Measurements from ENCODE around the gene CNTN4.
"Not testable (repeated sequence)": the region's sequence is repeated elsewhere in the genome, so short reads cannot be mapped to it uniquely, and the experiment has no call there.

The CNTN4 gene

GRCh38 chr3:2810723-2811122 lies 712.1 kb downstream of the CNTN4 start:
- DNase-seq (ENCODE audit: low read depth): peak; percentile 4
- Histone ChIP-seq H3K27me3 (replicated peaks; ENCODE audit: control insufficient read depth, insufficient read depth, low read length) (no peaks in the 10 kb centered on the region), H3K4me3 (ENCODE audit: low read length) (no peak overlapping the region), H3K36me3 (ENCODE audit: control insufficient read depth, insufficient read depth, low read length, severe bottlenecking) (no peaks in the 10 kb centered on the region), H3K9me3 (ENCODE audit: control insufficient read depth, low read length) (no peaks in the 10 kb centered on the region), H3K9ac (ENCODE audit: low read length) (no peak overlapping the region), H3K4me1 (ENCODE audit: control insufficient read depth, insufficient read depth, low read length) (no peaks in the 10 kb centered on the region)

- Histone ChIP-seq H3K9ac (ENCODE audit: low read length) (no peak overlapping the region), H3K9me3 (ENCODE audit: control insufficient read depth, low read length) (no peaks in the 10 kb centered on the region), H3K4me1 (ENCODE audit: control insufficient read depth, insufficient read depth, low read length) (no peaks in the 10 kb centered on the region), H3K27me3 (replicated peaks; ENCODE audit: control insufficient read depth, insufficient read depth, low read length) (no peaks in the 10 kb centered on the region), H3K36me3 (ENCODE audit: control insufficient read depth, insufficient read depth, low read length, severe bottlenecking) (no peaks in the 10 kb centered on the region), H3K4me3 (ENCODE audit: low read length) (no peak overlapping the region)
- DNase-seq (ENCODE audit: low read depth): no peak
These were observed 720.9 kb downstream of the CNTN4 start for GRCh38 chr3:2819571-2819970.

- H3K9me3 ChIP-seq (ENCODE audit: control insufficient read depth, low read length); H3K27me3 ChIP-seq (replicated peaks; ENCODE audit: control insufficient read depth, insufficient read depth, low read length); H3K9ac ChIP-seq (ENCODE audit: low read length); DNase-seq (ENCODE audit: low read depth); H3K4me1 ChIP-seq (ENCODE audit: control insufficient read depth, insufficient read depth, low read length); H3K36me3 ChIP-seq (ENCODE audit: control insufficient read depth, insufficient read depth, low read length, severe bottlenecking); H3K4me3 ChIP-seq (ENCODE audit: low read length): not testable (repeated sequence)
These were observed 722.3 kb downstream of the CNTN4 start for GRCh38 chr3:2820982-2821381.

DNA sequence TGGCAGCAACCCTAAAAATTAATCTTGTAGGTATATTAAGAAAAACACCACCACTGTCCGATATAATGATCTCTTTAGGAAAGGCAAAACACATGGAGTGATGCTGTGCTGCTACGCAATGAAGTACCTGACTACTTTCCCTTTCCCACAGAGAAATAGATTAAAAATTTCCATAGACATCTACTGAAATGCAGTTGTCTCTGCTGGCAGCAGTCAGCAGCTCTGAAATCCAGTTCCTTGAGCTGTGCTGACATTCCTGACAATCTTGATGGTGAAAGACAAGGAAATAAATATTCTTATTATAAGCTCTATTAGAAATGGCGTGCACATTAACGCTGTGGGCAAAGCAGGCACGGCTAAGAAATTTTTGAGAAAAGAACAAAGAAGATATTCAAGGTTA lies 723.9 kb downstream of the CNTN4 start:
- Histone ChIP-seq H3K4me1 (ENCODE audit: control insufficient read depth, insufficient read depth, low read length) (no peaks in the 10 kb centered on the region), H3K4me3 (ENCODE audit: low read length) (no peak overlapping the region)

DNA sequence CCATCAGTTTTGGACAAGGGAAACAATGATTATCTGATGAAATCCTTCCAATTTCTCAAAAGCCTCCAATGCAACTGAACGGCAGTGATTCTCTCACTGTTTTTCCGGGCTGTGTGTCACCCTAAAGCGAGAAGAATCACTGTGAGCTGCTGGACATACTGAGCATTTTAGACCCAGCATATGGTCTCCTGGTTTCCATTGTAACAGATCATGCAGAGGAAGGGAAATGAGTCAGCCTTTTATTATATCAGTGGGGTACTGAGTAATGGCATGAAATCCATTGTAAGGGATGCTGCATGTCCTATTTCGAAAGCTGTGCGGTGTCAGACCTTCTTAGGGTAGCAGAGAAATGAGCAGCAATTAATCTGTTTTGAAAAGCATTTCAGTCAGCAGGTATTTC lies 724.4 kb downstream of the CNTN4 start:
- Histone ChIP-seq H3K9me3 (ENCODE audit: control insufficient read depth, low read length) (no peaks in the 10 kb centered on the region), H3K4me1 (ENCODE audit: control insufficient read depth, insufficient read depth, low read length) (no peaks in the 10 kb centered on the region), H3K4me3 (ENCODE audit: low read length) (no peak overlapping the region), H3K9ac (ENCODE audit: low read length) (no peak overlapping the region), H3K36me3 (ENCODE audit: control insufficient read depth, insufficient read depth, low read length, severe bottlenecking) (no peaks in the 10 kb centered on the region), H3K27me3 (replicated peaks; ENCODE audit: control insufficient read depth, insufficient read depth, low read length) (no peaks in the 10 kb centered on the region)
- DNase-seq (ENCODE audit: low read depth): no peak

More for the DNA sequence above, 723.9 kb downstream of the CNTN4 start:
- Histone ChIP-seq H3K27me3 (replicated peaks; ENCODE audit: control insufficient read depth, insufficient read depth, low read length) (no peaks in the 10 kb centered on the region), H3K9ac (ENCODE audit: low read length) (no peak overlapping the region), H3K36me3 (ENCODE audit: control insufficient read depth, insufficient read depth, low read length, severe bottlenecking) (no peaks in the 10 kb centered on the region), H3K9me3 (ENCODE audit: control insufficient read depth, low read length) (no peaks in the 10 kb centered on the region)
- DNase-seq (ENCODE audit: low read depth): no peak

DNA sequence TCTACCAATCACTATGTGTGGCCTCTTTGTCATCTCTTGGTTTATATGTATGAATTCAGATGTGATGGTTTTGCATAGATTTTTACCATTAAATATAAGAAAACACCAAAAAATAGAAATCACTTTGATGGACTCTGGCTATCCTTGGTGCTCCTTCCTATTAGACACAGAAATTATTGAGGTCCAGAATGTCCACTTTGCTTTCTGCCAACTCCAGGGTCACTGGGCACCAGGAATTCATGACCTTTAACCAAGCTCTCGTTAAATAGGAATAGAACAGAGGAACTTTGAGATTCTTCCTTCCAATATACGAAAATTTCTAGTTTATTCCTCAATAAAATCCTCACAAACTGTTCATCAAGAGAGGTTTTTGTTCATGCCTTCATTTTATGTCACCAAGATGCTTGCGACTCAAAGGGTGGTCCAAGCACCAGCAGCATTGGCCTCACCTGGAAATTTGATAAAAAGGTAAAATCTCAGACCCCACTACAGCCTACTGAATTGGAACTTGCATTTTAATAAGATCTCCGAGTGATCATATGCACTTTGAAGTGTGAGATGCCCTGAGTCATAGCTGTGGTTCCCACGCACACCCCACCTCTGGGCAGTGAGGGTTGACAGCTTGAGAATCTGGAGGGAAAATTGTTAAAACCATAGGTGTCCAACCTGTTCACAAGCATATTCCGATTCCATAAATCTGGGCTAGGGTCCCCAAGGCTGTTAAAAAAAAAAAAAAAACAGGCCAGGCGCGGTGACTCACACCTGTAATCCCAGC lies 725.0 kb downstream of the CNTN4 start:
- Histone ChIP-seq H3K9me3 (ENCODE audit: control insufficient read depth, low read length) (no peaks in the 10 kb centered on the region), H3K27me3 (replicated peaks; ENCODE audit: control insufficient read depth, insufficient read depth, low read length) (no peaks in the 10 kb centered on the region), H3K9ac (ENCODE audit: low read length) (no peak overlapping the region), H3K4me1 (ENCODE audit: control insufficient read depth, insufficient read depth, low read length) (no peaks in the 10 kb centered on the region), H3K36me3 (ENCODE audit: control insufficient read depth, insufficient read depth, low read length, severe bottlenecking) (no peaks in the 10 kb centered on the region), H3K4me3 (ENCODE audit: low read length) (no peak overlapping the region)
- DNase-seq (ENCODE audit: low read depth): no peak

- Histone ChIP-seq H3K36me3 (ENCODE audit: control insufficient read depth, insufficient read depth, low read length, severe bottlenecking) (no peaks in the 10 kb centered on the region), H3K9ac (ENCODE audit: low read length) (no peak overlapping the region), H3K4me1 (ENCODE audit: control insufficient read depth, insufficient read depth, low read length) (no peaks in the 10 kb centered on the region), H3K9me3 (ENCODE audit: control insufficient read depth, low read length) (no peaks in the 10 kb centered on the region), H3K27me3 (replicated peaks; ENCODE audit: control insufficient read depth, insufficient read depth, low read length) (no peaks in the 10 kb centered on the region), H3K4me3 (ENCODE audit: low read length) (no peak overlapping the region)
- DNase-seq (ENCODE audit: low read depth): no peak
These were observed 727.4 kb downstream of the CNTN4 start for GRCh38 chr3:2826036-2826435.

DNA sequence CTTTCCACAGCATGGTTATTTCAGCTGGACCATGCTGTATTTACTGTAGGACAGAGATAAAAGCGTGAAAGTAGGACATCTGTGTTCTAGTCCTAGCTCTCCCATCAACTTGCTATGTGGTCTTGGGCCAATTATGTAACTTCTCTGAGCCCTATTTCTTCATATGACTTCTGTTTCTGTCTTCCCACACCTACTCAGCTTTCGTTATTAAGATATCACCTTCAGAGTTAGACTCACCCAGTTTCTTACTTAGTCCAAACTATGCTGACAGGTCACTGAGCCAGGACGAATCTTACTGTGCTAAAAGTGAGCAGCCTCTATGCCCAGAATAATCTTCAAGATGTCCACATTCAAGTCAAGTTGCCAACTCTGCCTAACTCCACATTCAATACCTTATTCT lies 727.8 kb downstream of the CNTN4 start:
- H3K27me3 ChIP-seq (replicated peaks; ENCODE audit: control insufficient read depth, insufficient read depth, low read length): no peaks in the 10 kb centered on the region
- H3K36me3 ChIP-seq (ENCODE audit: control insufficient read depth, insufficient read depth, low read length, severe bottlenecking): no peaks in the 10 kb centered on the region

DNA sequence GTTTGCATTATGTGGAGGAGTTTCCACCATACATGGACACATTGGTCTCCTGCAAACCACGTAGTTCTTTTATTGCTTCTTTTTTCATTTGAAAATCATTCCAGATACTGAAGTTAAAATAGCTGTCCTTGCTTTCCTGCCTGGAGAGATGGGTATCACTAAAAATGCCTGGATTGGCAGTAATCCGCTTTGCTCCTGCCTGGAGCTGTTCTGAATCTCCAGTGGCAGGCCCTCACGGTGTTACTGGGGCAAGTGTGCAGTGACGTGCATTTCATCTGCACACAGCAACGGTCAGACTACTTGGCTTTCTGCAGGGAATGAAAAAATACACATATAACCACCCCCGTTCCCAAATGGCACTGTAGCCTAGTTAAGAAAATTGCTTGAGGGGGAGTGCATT lies 738.6 kb downstream of the CNTN4 start:
- Histone ChIP-seq H3K27me3 (replicated peaks; ENCODE audit: control insufficient read depth, insufficient read depth, low read length) (no peaks in the 10 kb centered on the region), H3K4me1 (ENCODE audit: control insufficient read depth, insufficient read depth, low read length) (peaks cover 16% of the 10 kb centered on the region), H3K4me3 (ENCODE audit: low read length) (no peak overlapping the region), H3K9me3 (ENCODE audit: control insufficient read depth, low read length) (no peaks in the 10 kb centered on the region), H3K36me3 (ENCODE audit: control insufficient read depth, insufficient read depth, low read length, severe bottlenecking) (no peaks in the 10 kb centered on the region), H3K9ac (ENCODE audit: low read length) (no peak overlapping the region)
- DNase-seq (ENCODE audit: low read depth): no peak

More for the DNA sequence above, 727.8 kb downstream of the CNTN4 start:
- no peaks in the 10 kb centered on the region for H3K9me3 ChIP-seq (ENCODE audit: control insufficient read depth, low read length)
- DNase-seq (ENCODE audit: low read depth): no peak
- no peak overlapping the region for H3K4me3 ChIP-seq (ENCODE audit: low read length)
- no peak overlapping the region for H3K9ac ChIP-seq (ENCODE audit: low read length)
- no peaks in the 10 kb centered on the region for H3K4me1 ChIP-seq (ENCODE audit: control insufficient read depth, insufficient read depth, low read length)

DNA sequence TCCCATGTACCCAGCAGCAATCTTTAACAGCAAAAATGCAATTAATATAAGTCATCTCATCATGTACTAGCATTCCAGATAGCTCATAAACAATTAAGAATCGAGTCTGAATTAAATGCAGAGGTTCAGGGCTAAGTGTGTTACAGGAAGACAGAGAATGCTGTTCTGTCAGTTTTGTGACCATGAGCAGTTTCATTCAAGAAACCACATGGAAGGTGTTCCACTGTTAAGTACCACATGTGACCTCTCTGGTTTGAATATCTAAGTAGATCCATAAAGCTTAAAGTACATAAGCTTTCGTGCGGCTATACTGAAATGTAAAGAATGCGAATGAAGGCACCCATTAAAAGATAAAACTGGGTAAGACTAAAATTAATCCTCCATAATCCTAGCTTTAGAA lies 739.2 kb downstream of the CNTN4 start:
- H3K27me3 ChIP-seq (replicated peaks; ENCODE audit: control insufficient read depth, insufficient read depth, low read length): no peaks in the 10 kb centered on the region

DNA sequence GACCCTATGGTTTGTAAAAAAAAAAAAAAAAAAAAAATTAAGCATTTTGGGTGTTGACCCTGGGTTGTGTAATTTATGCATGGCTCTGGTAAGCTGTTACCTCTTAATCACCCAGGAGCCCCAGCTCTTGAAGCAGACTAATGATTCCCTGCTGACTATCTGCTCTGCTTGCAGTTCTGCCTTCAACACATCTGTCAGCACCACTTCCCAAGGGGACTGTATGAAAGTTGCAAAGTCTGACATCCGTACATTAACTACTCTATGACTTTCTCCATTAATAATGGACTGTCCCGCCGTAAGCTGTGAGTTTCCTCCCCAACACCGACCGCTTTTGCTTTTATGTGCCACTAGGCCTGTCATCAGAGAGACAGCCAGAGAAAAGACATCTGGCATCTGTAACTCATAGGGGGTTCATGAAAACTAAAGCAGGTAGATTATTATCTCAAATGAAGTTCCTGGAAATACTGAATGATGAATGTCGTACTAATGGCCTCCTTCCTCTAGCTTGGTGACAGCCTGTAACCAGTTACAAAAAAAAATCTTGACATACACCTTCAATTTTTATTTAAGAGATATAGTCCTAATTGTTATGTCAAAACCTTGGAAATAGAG lies 740.0 kb downstream of the CNTN4 start:
- Histone ChIP-seq H3K4me1 (ENCODE audit: control insufficient read depth, insufficient read depth, low read length) (peaks cover 16% of the 10 kb centered on the region), H3K9ac (ENCODE audit: low read length) (no peak overlapping the region), H3K36me3 (ENCODE audit: control insufficient read depth, insufficient read depth, low read length, severe bottlenecking) (no peaks in the 10 kb centered on the region), H3K27me3 (replicated peaks; ENCODE audit: control insufficient read depth, insufficient read depth, low read length) (no peaks in the 10 kb centered on the region), H3K9me3 (ENCODE audit: control insufficient read depth, low read length) (no peaks in the 10 kb centered on the region), H3K4me3 (ENCODE audit: low read length) (no peak overlapping the region)
- DNase-seq (ENCODE audit: low read depth): no peak

More for the DNA sequence above, 739.2 kb downstream of the CNTN4 start:
- H3K9ac ChIP-seq (ENCODE audit: low read length): no peak overlapping the region
- no peaks in the 10 kb centered on the region for H3K36me3 ChIP-seq (ENCODE audit: control insufficient read depth, insufficient read depth, low read length, severe bottlenecking)
- H3K4me3 ChIP-seq (ENCODE audit: low read length): no peak overlapping the region
- H3K4me1 ChIP-seq (ENCODE audit: control insufficient read depth, insufficient read depth, low read length): peaks cover 16% of the 10 kb centered on the region
- DNase-seq (ENCODE audit: low read depth): no peak
- H3K9me3 ChIP-seq (ENCODE audit: control insufficient read depth, low read length): no peaks in the 10 kb centered on the region
